HG03442 (cell line): Measurements from ENCODE around the gene BHMT.
"Not testable (repeated sequence)": the region's sequence is repeated elsewhere in the genome, so short reads cannot be mapped to it uniquely, and the experiment has no call there.

ENCODE experiments used
- ATAC-seq: cut with Tn5 transposase; IDR thresholded peaks from one replicate; pipeline ENCODE4 v1.9.1; 2021; ENCODE audit warnings: mild to moderate bottlenecking, moderate library complexity; ENCODE audit not compliant: unreplicated experiment

BHMT gene

DNA sequence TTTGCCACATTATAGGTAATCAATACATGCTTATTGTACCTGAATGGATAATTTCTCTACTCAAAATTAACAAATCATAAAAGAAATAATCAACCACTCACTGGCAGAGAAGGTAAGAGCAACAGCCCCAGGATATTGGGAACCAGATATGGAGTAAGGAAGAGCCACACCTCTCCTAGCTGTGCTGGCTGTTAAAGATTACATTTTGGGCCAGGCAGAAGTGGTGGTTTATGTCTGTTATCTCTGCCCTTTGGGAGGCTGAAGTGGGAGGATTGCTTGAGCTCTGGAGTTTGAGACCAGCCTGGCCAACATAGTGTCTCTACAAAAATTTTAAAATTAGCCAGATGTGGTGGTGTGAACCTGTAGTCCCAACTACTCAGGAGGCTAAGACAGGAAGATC is 56.4 kb downstream of the BHMT start:
- ATAC-seq: no peak

DNA sequence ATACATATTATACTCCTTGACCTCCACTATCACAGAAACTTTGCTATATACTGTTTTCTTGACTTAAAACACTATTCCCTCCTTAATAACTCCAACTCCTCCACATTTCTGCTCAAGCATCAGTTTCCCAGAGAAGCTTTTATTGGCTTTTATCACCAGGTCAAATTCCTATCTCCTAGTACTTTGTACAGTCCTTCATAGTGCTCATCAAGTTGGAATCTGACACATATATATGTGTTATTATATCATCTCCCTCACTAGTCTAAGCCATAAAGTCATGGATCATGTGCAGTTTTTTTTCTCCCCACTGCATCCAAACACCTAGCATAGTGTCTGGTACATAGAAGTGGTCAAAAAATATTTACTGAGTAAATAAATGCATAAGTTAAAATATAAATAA is 59.1 kb downstream of the BHMT start:
- no peak for ATAC-seq

DNA sequence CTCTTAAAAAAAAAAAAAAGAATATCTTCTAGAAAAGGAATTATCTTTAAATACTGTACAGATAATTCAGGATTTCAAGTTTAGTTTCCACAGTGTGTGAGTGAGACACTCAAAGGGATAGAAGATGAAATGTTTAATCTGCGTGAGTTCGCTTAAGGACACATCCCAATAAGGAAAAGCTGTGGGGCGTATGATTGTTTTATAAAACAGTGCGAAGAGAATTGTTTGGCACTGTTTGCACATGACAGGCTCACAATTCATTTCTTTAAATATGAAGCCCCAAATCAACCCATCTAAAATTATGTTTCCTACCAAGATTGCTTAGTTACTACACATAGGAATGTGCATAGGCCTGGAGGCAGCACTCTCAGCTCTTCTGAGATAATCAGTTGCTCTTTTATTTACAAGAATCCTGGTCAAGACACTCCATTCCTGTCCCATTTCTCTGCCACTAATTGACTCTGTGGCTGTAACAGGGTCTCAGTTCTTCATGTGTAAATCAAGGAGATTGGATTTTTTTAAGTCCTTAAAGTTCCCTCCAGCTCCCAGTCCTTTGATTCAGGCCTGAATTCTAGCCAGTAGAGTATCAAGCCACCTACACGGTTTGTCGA is 60.1 kb downstream of the BHMT start:
- no peak for ATAC-seq

GRCh38 chr5:79172269-79172668 is 60.7 kb downstream of the BHMT start:
- ATAC-seq: no peak

DNA sequence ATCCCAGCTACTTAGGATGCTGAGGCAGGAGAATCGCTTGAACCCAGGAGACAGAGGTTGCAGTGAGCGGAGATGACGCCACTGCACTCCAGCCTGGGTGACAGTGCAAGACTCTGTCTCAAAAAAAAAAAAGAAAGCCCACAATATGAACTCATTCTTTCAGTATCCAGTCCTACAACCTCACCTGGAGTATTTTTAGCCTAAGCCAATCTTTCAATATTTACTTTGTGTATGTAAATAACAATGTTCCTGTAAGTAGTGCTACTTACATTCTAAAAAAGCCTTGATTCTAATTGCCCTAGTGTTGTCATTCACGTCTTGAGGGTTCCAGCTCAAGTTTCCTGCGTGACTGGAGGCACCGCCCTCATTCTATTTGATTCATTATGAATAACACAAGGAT is 62.0 kb downstream of the BHMT start:
- ATAC-seq: no peak

DNA sequence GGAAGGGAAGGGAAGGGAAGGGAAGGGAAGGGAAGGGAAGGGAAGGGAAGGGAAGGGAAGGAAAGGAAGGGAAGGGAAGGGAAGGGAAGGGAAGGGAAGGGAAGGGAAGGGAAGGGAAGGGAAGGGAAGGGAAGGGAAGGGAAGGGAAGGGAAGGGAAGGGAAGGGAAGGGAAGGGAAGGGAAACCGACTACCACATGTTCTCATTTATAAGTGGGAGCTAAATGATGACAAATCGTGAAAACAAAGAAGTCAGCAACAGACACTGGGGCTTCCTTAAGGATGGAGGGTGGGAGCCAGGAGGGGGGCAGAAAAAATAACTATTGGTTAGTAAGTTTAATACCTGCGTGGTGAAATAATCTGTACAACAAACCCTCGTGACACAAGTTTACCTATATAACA is 68.8 kb downstream of the BHMT start:
- not testable (repeated sequence) for ATAC-seq

- no peak for ATAC-seq
Observed at GRCh38 chr5:79181419-79182022, 69.9 kb downstream of the BHMT start.
